PFSK-1 (cell line): Measurements from ENCODE around the gene RELL1.

Experiments
- POLR2AphosphoS5 ChIP-seq: IDR thresholded peaks from 2 replicates; pipeline ENCODE4 v1.6.1; 2012; ENCODE audit warnings: low read depth, mild to moderate bottlenecking, control low read depth, low read length, moderate library complexity
- TAF1 ChIP-seq: IDR thresholded peaks from 2 replicates; pipeline ENCODE4 v1.6.1; 2012; ENCODE audit warnings: low read length, control low read depth, borderline replicate concordance; ENCODE audit not compliant: insufficient read depth

GRCh38 chr4:37599092-37599790 is 86.9 kb downstream of the RELL1 start:
- TF ChIP-seq POLR2AphosphoS5 (no peak), TAF1 (no peak)
